Measurements from ENCODE around the gene ATP5MC2.
"Not testable (repeated sequence)": the region's sequence is repeated elsewhere in the genome, so short reads cannot be mapped to it uniquely, and the experiment has no call there.

Gene ATP5MC2

GRCh38 chr12:53675701-53676607 lies at the start of gene ATP5MC2:
Gene ATP5MC2 (minus strand): TSS chr12:53676083. CDS start chr12:53672614, 3,469 bp downstream.
- DNase-seq: peak; percentile 93

- DNase-seq: no peak
Observed at GRCh38 chr12:53722450-53723041, 46.7 kb upstream of the ATP5MC2 start.

- DNase-seq: no peak
Observed at GRCh38 chr12:53720946-53721345, 45.1 kb upstream of the ATP5MC2 start.

- no peak for DNase-seq
Observed at GRCh38 chr12:53719649-53720048, 43.8 kb upstream of the ATP5MC2 start.

GRCh38 chr12:53718567-53718966 lies 42.7 kb upstream of the ATP5MC2 start:
- DNase-seq: not testable (repeated sequence)

- no peak for DNase-seq
Observed at GRCh38 chr12:53717319-53717718, 41.4 kb upstream of the ATP5MC2 start.

- no peak for DNase-seq
Observed at GRCh38 chr12:53714004-53714403, 38.1 kb upstream of the ATP5MC2 start.

GRCh38 chr12:53713516-53713915 lies 37.6 kb upstream of the ATP5MC2 start:
- no peak for DNase-seq

GRCh38 chr12:53712059-53712643 lies 36.3 kb upstream of the ATP5MC2 start:
- DNase-seq: no peak

- DNase-seq: no peak
Observed at GRCh38 chr12:53710091-53710490, 34.2 kb upstream of the ATP5MC2 start.

GRCh38 chr12:53709671-53710070 lies 33.8 kb upstream of the ATP5MC2 start:
- DNase-seq: no peak

GRCh38 chr12:53706080-53706479 lies 30.2 kb upstream of the ATP5MC2 start:
- no peak for DNase-seq

- DNase-seq: no peak
Observed at GRCh38 chr12:53703756-53704155, 27.9 kb upstream of the ATP5MC2 start.

GRCh38 chr12:53701518-53702264 lies 25.8 kb upstream of the ATP5MC2 start:
- DNase-seq: peak; percentile 72

- DNase-seq: no peak
Observed at GRCh38 chr12:53700567-53700966, 24.7 kb upstream of the ATP5MC2 start.

- no peak for DNase-seq
Observed at GRCh38 chr12:53699678-53700025, 23.8 kb upstream of the ATP5MC2 start.

GRCh38 chr12:53698948-53699677 lies 23.2 kb upstream of the ATP5MC2 start:
- no peak for DNase-seq

- DNase-seq: no peak
Observed at GRCh38 chr12:53696655-53697331, 20.9 kb upstream of the ATP5MC2 start.

- DNase-seq: no peak
Observed at GRCh38 chr12:53696285-53696654, 20.4 kb upstream of the ATP5MC2 start.

GRCh38 chr12:53695152-53696145 lies 19.6 kb upstream of the ATP5MC2 start:
- peak; percentile 23 for DNase-seq

- DNase-seq: no peak
Observed at GRCh38 chr12:53694756-53695151, 18.9 kb upstream of the ATP5MC2 start.

All from activated T-cell treated with anti-CD3 and anti-CD28 coated beads for 4 hours (primary cell).